Retinal pigment epithelial cell (primary cell): ENCODE measurements around the gene SSH3.

Experiments used
- DNase-seq: peaks from one replicate; pipeline ENCODE4 v3.0.0-alpha.2; 2010; ENCODE audit warnings: low read depth
- H3K4me3 ChIP-seq: 2 replicates; pipeline ENCODE4 v1.5.1; 2011; ENCODE audit warnings: mild to moderate bottlenecking, low read length, control low read depth, moderate library complexity
- CTCF ChIP-seq: conservative IDR thresholded peaks from 2 replicates; pipeline ENCODE4 v1.5.1; 2011; ENCODE audit warnings: low read depth, low read length, control low read depth, inconsistent platforms

SSH3 gene

DNA sequence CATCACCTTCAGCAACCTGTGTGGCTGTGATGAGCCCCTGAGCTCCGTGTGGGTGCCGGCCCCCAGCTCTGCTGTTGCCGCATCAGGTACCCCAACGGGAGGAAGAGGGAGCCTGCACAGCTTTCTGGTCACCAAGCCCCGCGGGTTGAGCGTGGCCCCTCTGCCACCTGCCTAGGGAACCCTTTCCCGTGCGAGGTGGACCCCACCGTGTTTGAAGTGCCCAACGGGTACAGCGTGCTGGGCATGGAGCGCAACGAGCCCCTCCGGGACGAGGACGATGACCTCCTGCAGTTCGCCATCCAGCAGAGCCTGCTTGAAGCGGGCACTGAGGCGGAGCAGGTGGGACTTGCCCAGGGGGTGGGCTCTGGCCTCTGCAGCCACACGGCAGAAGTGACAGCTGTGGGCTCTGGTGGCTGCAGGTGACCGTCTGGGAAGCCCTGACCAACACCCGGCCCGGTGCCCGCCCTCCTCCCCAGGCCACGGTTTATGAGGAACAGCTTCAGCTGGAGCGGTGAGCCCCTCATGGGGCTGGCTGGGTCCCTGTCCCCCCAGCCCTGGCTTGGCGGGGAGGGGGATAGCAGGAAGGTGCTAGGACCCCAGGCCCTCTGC lies 1.9 kb upstream of the SSH3 start:
- no peak for TF ChIP-seq CTCF
- H3K4me3 ChIP-seq: no peak overlapping the region
- no peak for DNase-seq

DNA sequence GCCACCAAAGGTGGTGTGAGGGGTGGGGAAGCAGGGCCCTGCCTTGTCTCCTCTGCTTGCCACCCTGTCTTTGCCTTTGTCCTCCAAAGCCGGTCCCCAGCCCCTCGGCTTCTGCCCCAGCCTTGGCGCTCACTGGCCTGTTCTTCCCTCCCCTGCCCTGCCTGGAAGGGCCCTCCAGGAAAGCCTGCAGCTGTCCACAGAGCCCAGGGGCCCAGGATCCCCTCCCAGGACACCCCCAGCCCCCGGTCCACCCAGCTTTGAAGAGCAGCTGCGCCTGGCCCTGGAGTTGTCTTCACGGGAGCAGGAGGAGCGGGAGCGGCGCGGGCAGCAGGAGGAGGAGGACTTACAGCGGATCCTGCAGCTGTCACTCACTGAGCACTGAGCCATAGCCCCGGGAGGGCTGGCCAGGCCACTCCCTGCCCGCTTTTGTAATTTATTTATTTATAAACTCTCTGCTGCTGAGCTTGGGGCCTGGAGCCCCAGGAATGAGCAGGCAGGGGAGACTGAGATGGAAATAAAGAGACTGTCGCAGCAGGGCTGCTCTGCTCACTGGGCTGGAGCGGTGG lies 1.3 kb upstream of the SSH3 start:
- TF ChIP-seq CTCF: no peak
- DNase-seq: no peak
- no peak overlapping the region for H3K4me3 ChIP-seq

DNA sequence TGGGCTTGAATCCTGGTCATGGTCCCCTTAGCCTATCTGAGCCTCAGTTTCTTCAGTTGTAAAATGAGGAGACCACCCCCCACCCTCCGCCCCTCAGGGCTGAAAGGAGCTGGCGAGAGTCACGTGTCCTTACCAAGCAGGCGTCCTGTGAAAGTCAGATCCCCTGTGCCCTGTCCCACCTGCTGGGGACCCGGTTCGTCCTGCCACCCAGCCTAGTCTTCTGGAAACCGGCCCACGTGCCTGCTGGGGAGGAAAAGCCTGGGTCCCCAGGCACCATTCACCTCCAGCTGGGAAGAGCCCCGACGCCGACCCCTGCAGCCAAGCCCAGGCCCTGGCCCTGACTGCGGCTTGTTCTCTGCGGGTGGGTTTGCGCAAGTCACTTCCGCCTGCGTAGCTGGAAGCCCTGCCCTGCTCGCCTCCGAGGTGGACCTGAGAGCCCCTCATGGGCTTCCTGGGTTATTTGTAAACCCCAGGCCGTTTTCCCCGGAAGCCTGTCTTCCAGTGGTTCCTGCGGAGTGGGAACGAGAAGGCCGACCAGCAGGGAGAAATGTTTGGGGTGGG lies 679 bp upstream of the SSH3 start:
- peak overlapping the region; percentile 69 for H3K4me3 ChIP-seq
- no peak for DNase-seq
- no peak for TF ChIP-seq CTCF

- no peak for DNase-seq
- no peak for TF ChIP-seq CTCF
- H3K4me3 ChIP-seq: peak overlapping the region; percentile 69
Observed at GRCh38 chr11:67303835-67304411, 593 bp downstream of the SSH3 start.

DNA sequence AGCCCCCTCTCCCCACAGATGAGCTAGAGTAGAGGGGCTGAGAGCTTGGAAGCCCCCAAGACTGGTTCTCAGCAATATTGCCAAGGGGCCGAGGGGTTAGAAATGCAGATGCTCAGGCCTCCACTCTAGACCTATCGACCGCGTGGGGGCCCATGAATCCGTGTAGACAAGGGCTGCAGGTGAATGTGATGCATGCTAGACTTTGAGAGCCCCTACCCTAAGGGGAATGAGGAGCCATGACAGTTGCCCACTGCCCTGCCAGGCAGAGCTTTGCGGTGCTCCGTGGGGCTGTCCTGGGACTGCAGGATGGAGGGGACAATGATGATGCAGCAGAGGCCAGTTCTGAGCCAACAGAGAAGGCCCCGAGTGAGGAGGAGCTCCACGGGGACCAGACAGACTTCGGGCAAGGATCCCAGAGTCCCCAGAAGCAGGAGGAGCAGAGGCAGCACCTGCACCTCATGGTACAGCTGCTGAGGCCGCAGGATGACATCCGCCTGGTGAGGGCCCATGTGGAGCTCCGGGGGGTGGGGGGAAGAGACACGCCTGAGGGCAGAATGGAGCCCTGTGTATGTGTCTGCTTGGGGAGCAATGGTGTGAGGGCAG lies 1.3 kb downstream of the SSH3 start:
- DNase-seq: no peak
- TF ChIP-seq CTCF: no peak
- H3K4me3 ChIP-seq: peak overlapping the region; percentile 69

DNA sequence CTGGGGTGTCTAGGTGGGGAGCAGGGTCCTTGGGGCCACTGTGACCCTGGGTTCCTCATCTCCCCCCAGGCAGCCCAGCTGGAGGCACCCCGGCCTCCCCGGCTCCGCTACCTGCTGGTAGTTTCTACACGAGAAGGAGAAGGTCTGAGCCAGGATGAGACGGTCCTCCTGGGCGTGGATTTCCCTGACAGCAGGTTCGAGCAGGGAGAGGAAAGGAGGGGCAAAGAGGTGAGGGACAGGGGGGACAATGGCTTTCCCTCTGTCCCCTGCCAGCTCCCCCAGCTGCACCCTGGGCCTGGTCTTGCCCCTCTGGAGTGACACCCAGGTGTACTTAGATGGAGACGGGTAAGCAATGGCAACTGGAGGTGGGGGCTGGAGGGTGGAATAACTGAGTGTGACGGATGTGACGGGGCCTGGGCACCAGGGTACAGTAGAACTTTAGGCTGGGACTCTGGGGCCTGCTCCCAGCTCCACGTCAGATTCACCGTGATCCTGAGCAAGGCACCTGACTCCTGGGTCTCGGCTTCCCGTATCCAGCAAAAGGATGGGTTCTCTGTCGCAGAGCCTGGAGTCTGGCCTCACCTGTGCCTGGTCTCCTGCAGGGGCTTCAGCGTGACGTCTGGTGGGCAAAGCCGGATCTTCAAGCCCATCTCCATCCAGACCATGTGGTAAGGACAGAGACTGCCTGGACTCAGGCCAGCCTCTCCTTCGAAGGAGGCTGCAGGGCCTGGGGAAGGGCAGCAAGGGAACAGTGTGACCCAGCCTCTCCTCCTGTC lies 3.6 kb downstream of the SSH3 start:
- TF ChIP-seq CTCF: no peak
- no peak for DNase-seq
- no peak overlapping the region for H3K4me3 ChIP-seq
